IMR-90 (cell line): ENCODE results near the gene ZSWIM8.

Experiments used
- BHLHE40 ChIP-seq: fragments of 150-350 bp; IDR thresholded peaks from 2 replicates; pipeline ENCODE4 v1.6.1; 2016; ENCODE audit warnings: mild to moderate bottlenecking, low read depth, low read length
- CHD1 ChIP-seq: IDR thresholded peaks from 2 replicates; pipeline ENCODE4 v1.6.1; 2012; ENCODE audit warnings: low read depth, low read length, improper control_type of control experiment
- MAFK ChIP-seq: IDR thresholded peaks from 2 replicates; pipeline ENCODE4 v1.6.1; 2012; ENCODE audit warnings: low read depth, low read length, improper control_type of control experiment
- NFE2L2 ChIP-seq: fragments of 150-350 bp; IDR thresholded peaks from 2 replicates; pipeline ENCODE4 v1.6.1; 2016; ENCODE audit warnings: low read depth, mild to moderate bottlenecking, low read length
- POLR2A ChIP-seq: IDR thresholded peaks from 2 replicates; pipeline ENCODE4 v1.6.1; 2012; ENCODE audit warnings: mild to moderate bottlenecking, low read depth, low read length
- RAD21 ChIP-seq: IDR thresholded peaks from 2 replicates; pipeline ENCODE4 v1.6.1; 2012; ENCODE audit warnings: low read length, improper control_type of control experiment
- TF ChIP-seq, protein P1 (sequence below): conservative IDR thresholded peaks from 2 replicates; pipeline ENCODE4 v1.5.1; 2012; ENCODE audit warnings: mild to moderate bottlenecking, low read depth, low read length, improper control_type of control experiment

DNA sequence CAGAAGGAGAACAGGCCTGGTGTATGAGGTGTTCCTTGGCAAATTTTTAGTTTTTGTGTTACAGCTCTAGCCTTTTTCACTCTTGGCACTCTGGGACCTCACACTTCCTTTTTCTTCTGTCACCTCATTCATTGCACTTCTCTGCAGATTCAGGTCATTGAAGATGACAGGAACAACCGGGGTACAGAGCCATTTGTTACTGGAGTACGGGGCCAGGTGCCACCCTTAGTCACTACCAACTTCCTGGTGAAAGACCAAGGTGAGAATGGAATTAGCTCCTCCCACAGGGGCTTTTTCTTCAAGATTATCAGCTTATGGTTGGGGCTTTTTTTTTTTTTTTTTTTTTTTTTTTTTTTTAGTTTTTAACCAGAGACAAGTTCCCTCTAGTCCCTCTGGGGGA is 22.1 kb upstream of the ZSWIM8 start:
- TF ChIP-seq, protein P1, sequence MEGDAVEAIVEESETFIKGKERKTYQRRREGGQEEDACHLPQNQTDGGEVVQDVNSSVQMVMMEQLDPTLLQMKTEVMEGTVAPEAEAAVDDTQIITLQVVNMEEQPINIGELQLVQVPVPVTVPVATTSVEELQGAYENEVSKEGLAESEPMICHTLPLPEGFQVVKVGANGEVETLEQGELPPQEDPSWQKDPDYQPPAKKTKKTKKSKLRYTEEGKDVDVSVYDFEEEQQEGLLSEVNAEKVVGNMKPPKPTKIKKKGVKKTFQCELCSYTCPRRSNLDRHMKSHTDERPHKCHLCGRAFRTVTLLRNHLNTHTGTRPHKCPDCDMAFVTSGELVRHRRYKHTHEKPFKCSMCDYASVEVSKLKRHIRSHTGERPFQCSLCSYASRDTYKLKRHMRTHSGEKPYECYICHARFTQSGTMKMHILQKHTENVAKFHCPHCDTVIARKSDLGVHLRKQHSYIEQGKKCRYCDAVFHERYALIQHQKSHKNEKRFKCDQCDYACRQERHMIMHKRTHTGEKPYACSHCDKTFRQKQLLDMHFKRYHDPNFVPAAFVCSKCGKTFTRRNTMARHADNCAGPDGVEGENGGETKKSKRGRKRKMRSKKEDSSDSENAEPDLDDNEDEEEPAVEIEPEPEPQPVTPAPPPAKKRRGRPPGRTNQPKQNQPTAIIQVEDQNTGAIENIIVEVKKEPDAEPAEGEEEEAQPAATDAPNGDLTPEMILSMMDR, result no peak
- TF ChIP-seq MAFK, result no peak
- TF ChIP-seq BHLHE40, result no peak
- TF ChIP-seq POLR2A, result no peak
- no peak for TF ChIP-seq NFE2L2
- TF ChIP-seq RAD21, result no peak
- no peak for TF ChIP-seq CHD1
